ENCODE data around the gene KCNA1.

- TF ChIP-seq EP300 (IDR thresholded peaks at IDR 0.05) (no peak), CTCF (IDR thresholded peaks at IDR 0.05) (no peak)
These were observed 37.5 kb downstream of the KCNA1 start for GRCh38 chr12:4947253-4947652.
